Body of pancreas (tissue), 4 donors: ENCODE measurements around the gene PTPN12.

ENCODE experiments used
- POLR2A ChIP-seq, 3 donors: fragments of 450-650 bp; IDR thresholded peaks; one replicate each; pipeline ENCODE4 v1.6.1; 2016; ENCODE audit warnings: antibody characterized with exemption in 3 of 3, mild to moderate bottlenecking in 2 of 3
- TF ChIP-seq, protein P1 (sequence below), 7 experiments: fragments of 450-650 bp in 4 of 7; fragments of 200-600 bp in 3 of 7; sonication (generic) in 3 of 7; IDR thresholded peaks; one replicate each; pipeline ENCODE4 v1.5.1; 2016 to 2019; ENCODE audit warnings: antibody characterized with exemption in 7 of 7

DNA sequence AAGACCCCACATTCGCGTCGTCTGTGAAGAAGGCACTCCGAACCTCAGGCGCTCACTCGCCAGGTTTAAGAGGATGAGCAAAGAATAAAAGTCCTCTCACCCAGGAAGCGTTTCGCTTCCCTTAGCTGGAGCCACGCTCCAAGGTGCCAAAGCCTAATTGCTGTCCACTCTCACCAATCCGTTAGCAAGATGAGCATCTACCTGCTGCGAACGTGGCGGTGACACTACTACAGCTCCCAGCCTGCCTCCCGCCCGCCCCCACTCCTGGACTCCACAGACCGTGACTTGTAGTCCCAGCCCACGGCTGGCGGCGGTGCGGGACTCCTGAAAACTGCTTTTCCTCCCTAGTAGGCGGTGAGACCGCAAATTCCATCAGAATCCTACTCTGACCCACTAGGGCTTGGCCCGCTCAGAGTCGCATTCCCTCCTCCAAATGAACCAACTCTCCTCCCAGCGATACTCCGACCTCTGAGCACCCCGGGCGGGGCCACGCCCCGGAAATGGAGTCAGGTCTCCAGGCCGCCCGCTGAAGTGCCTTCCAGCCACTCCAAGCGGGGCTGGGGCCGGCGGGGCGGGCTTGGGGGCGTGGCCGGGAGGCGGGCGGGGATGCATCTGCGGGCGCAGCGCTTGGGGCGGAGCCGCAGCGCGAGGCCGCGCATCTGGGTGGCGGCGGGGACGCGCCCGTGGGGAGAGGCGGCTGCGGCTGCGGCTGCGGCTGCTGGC lies 521 bp upstream of the PTPN12 start:
- peak; percentile 85 to 96 (median 94) for TF ChIP-seq POLR2A (IDR thresholded peaks at IDR 0.05)
- TF ChIP-seq, protein P1, sequence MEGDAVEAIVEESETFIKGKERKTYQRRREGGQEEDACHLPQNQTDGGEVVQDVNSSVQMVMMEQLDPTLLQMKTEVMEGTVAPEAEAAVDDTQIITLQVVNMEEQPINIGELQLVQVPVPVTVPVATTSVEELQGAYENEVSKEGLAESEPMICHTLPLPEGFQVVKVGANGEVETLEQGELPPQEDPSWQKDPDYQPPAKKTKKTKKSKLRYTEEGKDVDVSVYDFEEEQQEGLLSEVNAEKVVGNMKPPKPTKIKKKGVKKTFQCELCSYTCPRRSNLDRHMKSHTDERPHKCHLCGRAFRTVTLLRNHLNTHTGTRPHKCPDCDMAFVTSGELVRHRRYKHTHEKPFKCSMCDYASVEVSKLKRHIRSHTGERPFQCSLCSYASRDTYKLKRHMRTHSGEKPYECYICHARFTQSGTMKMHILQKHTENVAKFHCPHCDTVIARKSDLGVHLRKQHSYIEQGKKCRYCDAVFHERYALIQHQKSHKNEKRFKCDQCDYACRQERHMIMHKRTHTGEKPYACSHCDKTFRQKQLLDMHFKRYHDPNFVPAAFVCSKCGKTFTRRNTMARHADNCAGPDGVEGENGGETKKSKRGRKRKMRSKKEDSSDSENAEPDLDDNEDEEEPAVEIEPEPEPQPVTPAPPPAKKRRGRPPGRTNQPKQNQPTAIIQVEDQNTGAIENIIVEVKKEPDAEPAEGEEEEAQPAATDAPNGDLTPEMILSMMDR (IDR thresholded peaks at IDR 0.05), result peak in 1 of 7 experiments; percentile 7
